WTC11 (cell line): ENCODE data around the gene TBRG1.

ENCODE experiments used
- CREB1 ChIP-seq: sonication (generic); formaldehyde crosslinking; IDR thresholded peaks from 2 replicates; pipeline ENCODE4 v1.8.0; 2023; ENCODE audit warnings: mild to moderate bottlenecking, missing genetic modification reagents
- NR2C2 ChIP-seq: sonication (generic); formaldehyde crosslinking; IDR thresholded peaks from 2 replicates; pipeline ENCODE4 v1.8.0; 2022; ENCODE audit warnings: mild to moderate bottlenecking, missing genetic modification reagents
- TF ChIP-seq, protein P1 (sequence below): sonication (generic); formaldehyde crosslinking; conservative IDR thresholded peaks from 2 replicates; pipeline ENCODE4 v1.8.1; 2022; ENCODE audit warnings: mild to moderate bottlenecking, missing genetic modification reagents

GRCh38 chr11:124643042-124643604, 20.5 kb downstream of the TBRG1 start:
- TF ChIP-seq, protein P1, sequence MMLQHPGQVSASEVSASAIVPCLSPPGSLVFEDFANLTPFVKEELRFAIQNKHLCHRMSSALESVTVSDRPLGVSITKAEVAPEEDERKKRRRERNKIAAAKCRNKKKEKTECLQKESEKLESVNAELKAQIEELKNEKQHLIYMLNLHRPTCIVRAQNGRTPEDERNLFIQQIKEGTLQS (CRISPR knock-in tag) = no peak
- TF ChIP-seq NR2C2 (no peak), CREB1 (no peak)
